ENCODE results near the gene EFTUD2. TPM values are rescaled to one million over a fixed set of nuclear protein-coding genes. Genes with fewer than 3 reads are reported as not detected.

Gene EFTUD2
- total RNA-seq, 1 experiment from 2014 or later = 162 TPM

GRCh38 chr17:44901411-44901921 is 2.2 kb upstream of the EFTUD2 start:
- no peak for ATAC-seq
- H3K9me3 Mint-ChIP-seq = no peaks in the 10 kb centered on the region
- no peak for DNase-seq (ENCODE audit: low spot score)
- no peaks in the 10 kb centered on the region for H3K36me3 Mint-ChIP-seq
- H3K27me3 Mint-ChIP-seq (ENCODE audit: low read depth) = no peaks in the 10 kb centered on the region; the same call in 1 of the 2 replicates
- ChIA-PET POLR2A (no interaction called here), CTCF (interaction anchor here (1.1 to 3.5 kb wide), 4 partner anchors 9 to 122 kb away, joined by 3 to 29 read pairs (median 6); no protein-coding TSS in a partner anchor)
- H3K4me3 Mint-ChIP-seq = no peak overlapping the region
- no peak overlapping the region for H3K27ac Mint-ChIP-seq
- no peak for TF ChIP-seq NR1H2 (CRISPR knock-in tag; IDR thresholded peaks at IDR 0.05)
- TF ChIP-seq, protein P1, sequence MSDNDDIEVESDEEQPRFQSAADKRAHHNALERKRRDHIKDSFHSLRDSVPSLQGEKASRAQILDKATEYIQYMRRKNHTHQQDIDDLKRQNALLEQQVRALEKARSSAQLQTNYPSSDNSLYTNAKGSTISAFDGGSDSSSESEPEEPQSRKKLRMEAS (CRISPR knock-in tag; IDR thresholded peaks at IDR 0.05) = no peak
- no peak for TF ChIP-seq ZNF121 (CRISPR knock-in tag; IDR thresholded peaks at IDR 0.05)
- TF ChIP-seq ATF1 (CRISPR knock-in tag; IDR thresholded peaks at IDR 0.05) = no peak
- no peak for TF ChIP-seq ESRRA (CRISPR knock-in tag; IDR thresholded peaks at IDR 0.05; ENCODE audit: borderline replicate concordance)
- no peak for TF ChIP-seq CREM (CRISPR knock-in tag; IDR thresholded peaks at IDR 0.05)
- H3K4me1 Mint-ChIP-seq = peaks cover 17% of the 10 kb centered on the region

- POLR2A ChIA-PET = no interaction called here
- Mint-ChIP-seq H3K27ac (no peak overlapping the region), H3K27me3 (ENCODE audit: low read depth) (no peaks in the 10 kb centered on the region; the same call in 1 of the 2 replicates), H3K4me3 (peak overlapping the region; percentile 88), H3K36me3 (peaks cover 3% of the 10 kb centered on the region; the same call in 1 of the 2 replicates), H3K9me3 (no peaks in the 10 kb centered on the region), H3K4me1 (peaks cover 12% of the 10 kb centered on the region)
- DNase-seq (ENCODE audit: low spot score) = no peak
- no peak for ATAC-seq
- CTCF ChIA-PET = interaction anchor here (1.1 to 3.5 kb wide), 2 partner anchors 10 to 122 kb away, joined by 3 to 29 read pairs; no protein-coding TSS in a partner anchor
- TF ChIP-seq KAT7 (CRISPR knock-in tag; IDR thresholded peaks at IDR 0.05; ENCODE audit: borderline replicate concordance) (no peak), SMAD3 (CRISPR knock-in tag; IDR thresholded peaks at IDR 0.05; ENCODE audit: borderline replicate concordance) (no peak), ZNF263 (CRISPR knock-in tag; IDR thresholded peaks at IDR 0.05; ENCODE audit: low read depth) (no peak), TEAD4 (CRISPR knock-in tag; IDR thresholded peaks at IDR 0.05) (no peak), NFYB (CRISPR knock-in tag; conservative IDR thresholded peaks at IDR 0.05; ENCODE audit: low read depth) (no peak), NFE2L1 (CRISPR knock-in tag; IDR thresholded peaks at IDR 0.05) (no peak), FOXP4 (CRISPR knock-in tag; IDR thresholded peaks at IDR 0.05) (no peak), PRRX2 (CRISPR knock-in tag; IDR thresholded peaks at IDR 0.05) (no peak), ZNF671 (CRISPR knock-in tag; IDR thresholded peaks at IDR 0.05) (no peak), TCF7 (CRISPR knock-in tag; IDR thresholded peaks at IDR 0.05; ENCODE audit: low read depth) (no peak), FOXP1 (CRISPR knock-in tag; IDR thresholded peaks at IDR 0.05; ENCODE audit: borderline replicate concordance) (no peak), E2F1 (CRISPR knock-in tag; IDR thresholded peaks at IDR 0.05) (no peak), JAZF1 (CRISPR knock-in tag; IDR thresholded peaks at IDR 0.05) (no peak)
- TF ChIP-seq, protein P2, sequence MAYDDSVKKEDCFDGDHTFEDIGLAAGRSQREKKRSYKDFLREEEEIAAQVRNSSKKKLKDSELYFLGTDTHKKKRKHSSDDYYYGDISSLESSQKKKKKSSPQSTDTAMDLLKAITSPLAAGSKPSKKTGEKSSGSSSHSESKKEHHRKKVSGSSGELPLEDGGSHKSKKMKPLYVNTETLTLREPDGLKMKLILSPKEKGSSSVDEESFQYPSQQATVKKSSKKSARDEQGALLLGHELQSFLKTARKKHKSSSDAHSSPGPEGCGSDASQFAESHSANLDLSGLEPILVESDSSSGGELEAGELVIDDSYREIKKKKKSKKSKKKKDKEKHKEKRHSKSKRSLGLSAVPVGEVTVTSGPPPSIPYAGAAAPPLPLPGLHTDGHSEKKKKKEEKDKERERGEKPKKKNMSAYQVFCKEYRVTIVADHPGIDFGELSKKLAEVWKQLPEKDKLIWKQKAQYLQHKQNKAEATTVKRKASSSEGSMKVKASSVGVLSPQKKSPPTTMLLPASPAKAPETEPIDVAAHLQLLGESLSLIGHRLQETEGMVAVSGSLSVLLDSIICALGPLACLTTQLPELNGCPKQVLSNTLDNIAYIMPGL (CRISPR knock-in tag; IDR thresholded peaks at IDR 0.05) = no peak
- TF ChIP-seq, protein P3, sequence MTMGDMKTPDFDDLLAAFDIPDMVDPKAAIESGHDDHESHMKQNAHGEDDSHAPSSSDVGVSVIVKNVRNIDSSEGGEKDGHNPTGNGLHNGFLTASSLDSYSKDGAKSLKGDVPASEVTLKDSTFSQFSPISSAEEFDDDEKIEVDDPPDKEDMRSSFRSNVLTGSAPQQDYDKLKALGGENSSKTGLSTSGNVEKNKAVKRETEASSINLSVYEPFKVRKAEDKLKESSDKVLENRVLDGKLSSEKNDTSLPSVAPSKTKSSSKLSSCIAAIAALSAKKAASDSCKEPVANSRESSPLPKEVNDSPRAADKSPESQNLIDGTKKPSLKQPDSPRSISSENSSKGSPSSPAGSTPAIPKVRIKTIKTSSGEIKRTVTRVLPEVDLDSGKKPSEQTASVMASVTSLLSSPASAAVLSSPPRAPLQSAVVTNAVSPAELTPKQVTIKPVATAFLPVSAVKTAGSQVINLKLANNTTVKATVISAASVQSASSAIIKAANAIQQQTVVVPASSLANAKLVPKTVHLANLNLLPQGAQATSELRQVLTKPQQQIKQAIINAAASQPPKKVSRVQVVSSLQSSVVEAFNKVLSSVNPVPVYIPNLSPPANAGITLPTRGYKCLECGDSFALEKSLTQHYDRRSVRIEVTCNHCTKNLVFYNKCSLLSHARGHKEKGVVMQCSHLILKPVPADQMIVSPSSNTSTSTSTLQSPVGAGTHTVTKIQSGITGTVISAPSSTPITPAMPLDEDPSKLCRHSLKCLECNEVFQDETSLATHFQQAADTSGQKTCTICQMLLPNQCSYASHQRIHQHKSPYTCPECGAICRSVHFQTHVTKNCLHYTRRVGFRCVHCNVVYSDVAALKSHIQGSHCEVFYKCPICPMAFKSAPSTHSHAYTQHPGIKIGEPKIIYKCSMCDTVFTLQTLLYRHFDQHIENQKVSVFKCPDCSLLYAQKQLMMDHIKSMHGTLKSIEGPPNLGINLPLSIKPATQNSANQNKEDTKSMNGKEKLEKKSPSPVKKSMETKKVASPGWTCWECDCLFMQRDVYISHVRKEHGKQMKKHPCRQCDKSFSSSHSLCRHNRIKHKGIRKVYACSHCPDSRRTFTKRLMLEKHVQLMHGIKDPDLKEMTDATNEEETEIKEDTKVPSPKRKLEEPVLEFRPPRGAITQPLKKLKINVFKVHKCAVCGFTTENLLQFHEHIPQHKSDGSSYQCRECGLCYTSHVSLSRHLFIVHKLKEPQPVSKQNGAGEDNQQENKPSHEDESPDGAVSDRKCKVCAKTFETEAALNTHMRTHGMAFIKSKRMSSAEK (CRISPR knock-in tag; IDR thresholded peaks at IDR 0.05; ENCODE audit: borderline replicate concordance) = no peak
Observed at GRCh38 chr17:44900894-44901293, 1.6 kb upstream of the EFTUD2 start.

Data from WTC11 (cell line).